LNCaP clone FGC (cell line): ENCODE measurements around the gene FAM98B.

Experiments used
- DNase-seq: peaks from one replicate; pipeline ENCODE4 v3.0.0-alpha.2; 2011; ENCODE audit warnings: low read depth
- H3K4me3 ChIP-seq: 2 replicates; pipeline ENCODE4 v1.5.1; 2011; ENCODE audit warnings: mild to moderate bottlenecking, low read depth, low read length, control low read depth
- CTCF ChIP-seq: IDR thresholded peaks from 2 replicates; pipeline ENCODE4 v1.5.1; 2012; ENCODE audit warnings: mild to moderate bottlenecking; ENCODE audit not compliant: control insufficient read depth, insufficient read depth; ENCODE audit errors: extremely low read depth

The FAM98B gene

GRCh38 chr15:38459480-38459879 lies 5.6 kb downstream of the FAM98B start:
- H3K4me3 ChIP-seq, result no peak overlapping the region
- no peak for DNase-seq

GRCh38 chr15:38460543-38460942 lies 6.6 kb downstream of the FAM98B start:
- no peak for TF ChIP-seq CTCF
- H3K4me3 ChIP-seq, result no peak overlapping the region
- DNase-seq, result no peak

More at GRCh38 chr15:38459480-38459879, 5.6 kb downstream of the FAM98B start:
- TF ChIP-seq CTCF, result no peak

GRCh38 chr15:38461066-38461833 lies 7.3 kb downstream of the FAM98B start:
- H3K4me3 ChIP-seq, result no peak overlapping the region
- TF ChIP-seq CTCF, result no peak
- DNase-seq, result no peak

GRCh38 chr15:38463893-38464292 lies 10.0 kb downstream of the FAM98B start:
- no peak for DNase-seq
- H3K4me3 ChIP-seq, result no peak overlapping the region
- TF ChIP-seq CTCF, result no peak

- H3K4me3 ChIP-seq, result no peak overlapping the region
- DNase-seq, result no peak
- TF ChIP-seq CTCF, result no peak
Measured at GRCh38 chr15:38464675-38465074, 10.7 kb downstream of the FAM98B start.

- no peak for TF ChIP-seq CTCF
- no peak overlapping the region for H3K4me3 ChIP-seq
- no peak for DNase-seq
Measured at GRCh38 chr15:38470816-38471215, 16.9 kb downstream of the FAM98B start.

- H3K4me3 ChIP-seq, result no peak overlapping the region
- TF ChIP-seq CTCF, result no peak
- no peak for DNase-seq
Measured at GRCh38 chr15:38471974-38472373, 18.0 kb downstream of the FAM98B start.
